ENCODE data around the gene CGB2. TPM values are rescaled to one million over a fixed set of nuclear protein-coding genes. Genes with fewer than 3 reads are reported as not detected.

Gene CGB2
- total and polyA plus RNA-seq, 9 of the 15 experiments (the other 6 are each of a cell fraction or from before 2014, with no cell fraction given), result 0.22 TPM; not detected in 8

DNA sequence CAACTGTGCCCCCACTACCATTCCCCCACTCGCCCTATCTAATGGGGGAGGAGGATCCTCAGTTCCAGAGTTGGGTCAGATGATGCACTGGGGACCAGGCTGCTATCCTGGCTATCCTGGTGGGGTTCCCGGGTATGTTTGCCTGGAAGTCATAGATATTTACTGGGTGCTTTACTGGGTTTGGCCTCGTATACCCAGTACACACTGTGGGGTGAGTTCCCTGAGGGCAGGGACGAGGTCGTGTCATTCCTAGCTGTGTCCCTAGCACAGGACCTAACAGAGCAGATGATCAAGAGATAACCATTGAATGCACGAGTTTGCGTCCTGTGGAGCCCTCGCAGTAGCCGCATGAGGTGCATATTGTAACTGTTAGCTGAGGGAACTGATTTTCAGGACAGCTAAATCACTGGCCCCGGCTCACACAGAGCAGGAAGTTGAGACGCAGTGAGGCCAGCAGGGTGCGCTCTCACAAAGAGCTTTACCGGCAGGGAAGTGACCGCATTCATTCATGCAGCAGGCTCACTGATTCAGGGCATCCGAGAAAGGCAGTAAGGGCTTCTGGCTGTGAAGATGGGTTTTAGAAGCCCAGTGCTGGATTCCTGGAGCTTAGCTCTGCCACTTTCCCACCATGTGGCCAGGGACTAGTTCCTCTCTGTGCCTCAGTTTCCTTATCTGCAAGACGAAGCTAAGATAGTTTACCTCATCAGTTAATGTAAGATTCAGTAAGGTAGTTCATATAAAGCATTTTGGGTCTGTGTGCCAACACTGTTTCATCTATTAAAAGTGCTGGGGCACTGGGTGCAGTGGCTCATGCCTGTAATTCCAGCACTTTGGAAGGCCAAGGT lies 32.0 kb upstream of the CGB2 start:
- H3K36me3 ChIP-seq (ENCODE audit: control insufficient read depth, insufficient read depth, low read length), result peaks cover 75% of the 10 kb centered on the region
- WGBS (ENCODE audit: insufficient coverage, low coverage, missing lambda C conversion rate), result 68% methylated on average over 16 of the region's 16 CpGs
- in situ Hi-C loops (cut with MboI), result no loop called here
- H3K4me1 ChIP-seq (replicated peaks in 1 of 2; ENCODE audit: control insufficient read depth in 2 of 2, insufficient read depth in 2 of 2, low read length in 2 of 2), result peaks cover 0 to 8% of the 10 kb centered on the region in 2 experiments; a peak in 4 of 5 replicates
- H3K27ac ChIP-seq (ENCODE audit: extremely low read depth, low read depth, low read length), result no peak overlapping the region
- peaks cover 50% of the 10 kb centered on the region for H3K79me2 ChIP-seq (ENCODE audit: control insufficient read depth, insufficient read depth, low read length)
- no peak overlapping the region for H3K4me3 ChIP-seq
- ChIA-PET POLR2A (interaction anchor here (0.5 to 1.2 kb wide), 6 partner anchors 10 to 211 kb away, joined by 3 to 6 read pairs (median 3); partner anchors contain the start of gene NUCB1), CTCF (ENCODE audit: low intra/inter-chr PET ratio) (interaction anchor here (1.0 to 1.3 kb wide), 2 partner anchors 145 to 227 kb away, joined by 3 read pairs; no protein-coding TSS in a partner anchor)
- intact Hi-C loops (cut with micrococcal nuclease), result loop anchor here (2.0 to 10.0 kb wide), 3 partner anchors 75 to 225 kb away; partner anchors contain the start of genes HRC and TRPM4
- H2AFZ ChIP-seq (ENCODE audit: low read depth, low read length), result no peak overlapping the region
- no peaks in the 10 kb centered on the region for H3K27me3 ChIP-seq (ENCODE audit: control insufficient read depth in 2 of 2, insufficient read depth in 2 of 2, low read length in 2 of 2)
- FAIRE-seq, result peak; percentile 80
- no TSS peak for BruUV-seq (replicated peaks)
- H3K9ac ChIP-seq (ENCODE audit: insufficient read depth in 1 of 2, low read depth in 2 of 2, low read length in 2 of 2), result no peak overlapping the region
- H3K9me1 ChIP-seq (ENCODE audit: control insufficient read depth, insufficient read depth, low read length), result no peaks in the 10 kb centered on the region
- H3K4me2 ChIP-seq (ENCODE audit: insufficient read depth, low read length), result no peak overlapping the region
- DNase-seq (ENCODE audit: extremely low read depth in 1 of 4, low spot score in 3 of 4), result peak; percentile 40 to 74 (median 58)
- 0 out of 2 replicates have a peak, but pooled peaks cover 5% of the 10 kb centered on the region for H4K20me1 ChIP-seq (replicated peaks; ENCODE audit: control insufficient read depth, insufficient read depth, low read length)
- ATAC-seq, result peak; percentile 87
- no peaks in the 10 kb centered on the region for H3K9me3 ChIP-seq (replicated peaks; ENCODE audit: control insufficient read depth, insufficient read depth, low read depth, low read length)
- TF ChIP-seq MYNN (IDR thresholded peaks at IDR 0.05) (peak; percentile 28; the same call in 1 of the 2 replicates), MYNN (CRISPR knock-in tag; IDR thresholded peaks at IDR 0.05) (no peak), NELFE (IDR thresholded peaks at IDR 0.05; ENCODE audit: insufficient read depth, insufficient read length) (no peak), ERF (CRISPR knock-in tag; IDR thresholded peaks at IDR 0.05) (no peak), BCOR (IDR thresholded peaks at IDR 0.05) (peak; percentile 45; the same call in 1 of the 2 replicates), KDM1A (IDR thresholded peaks at IDR 0.05) (peak in 1 of 2 experiments; percentile 60; a peak in 2 of 4 replicates), ETV5 (CRISPR knock-in tag; IDR thresholded peaks at IDR 0.05; ENCODE audit: low read depth) (0 out of 2 replicates have a peak, but pooled peaks have one; percentile 58), CREM (IDR thresholded peaks at IDR 0.05; ENCODE audit: low read depth) (0 out of 2 replicates have a peak, but pooled peaks have one; percentile 12), ZNF24 (IDR thresholded peaks at IDR 0.05) (peak; percentile 97), ZBTB1 (CRISPR knock-in tag; IDR thresholded peaks at IDR 0.05; ENCODE audit: borderline replicate concordance, low read depth) (no peak), RCOR1 (IDR thresholded peaks at IDR 0.05; ENCODE audit: borderline replicate concordance in 1 of 2, low read depth in 2 of 2, low read length in 2 of 2) (peak; percentile 46 to 71; a peak in 2 of 4 replicates), PHF21A (IDR thresholded peaks at IDR 0.05; ENCODE audit: borderline replicate concordance, low read depth) (peak; percentile 69; the same call in 1 of the 2 replicates), RAD21 (CRISPR knock-in tag; conservative IDR thresholded peaks at IDR 0.05 in 1 of 2, IDR thresholded peaks at IDR 0.05 in 1 of 2) (peak in 1 of 2 experiments; percentile 61; a peak in 2 of 4 replicates)
- TF ChIP-seq, protein P1, sequence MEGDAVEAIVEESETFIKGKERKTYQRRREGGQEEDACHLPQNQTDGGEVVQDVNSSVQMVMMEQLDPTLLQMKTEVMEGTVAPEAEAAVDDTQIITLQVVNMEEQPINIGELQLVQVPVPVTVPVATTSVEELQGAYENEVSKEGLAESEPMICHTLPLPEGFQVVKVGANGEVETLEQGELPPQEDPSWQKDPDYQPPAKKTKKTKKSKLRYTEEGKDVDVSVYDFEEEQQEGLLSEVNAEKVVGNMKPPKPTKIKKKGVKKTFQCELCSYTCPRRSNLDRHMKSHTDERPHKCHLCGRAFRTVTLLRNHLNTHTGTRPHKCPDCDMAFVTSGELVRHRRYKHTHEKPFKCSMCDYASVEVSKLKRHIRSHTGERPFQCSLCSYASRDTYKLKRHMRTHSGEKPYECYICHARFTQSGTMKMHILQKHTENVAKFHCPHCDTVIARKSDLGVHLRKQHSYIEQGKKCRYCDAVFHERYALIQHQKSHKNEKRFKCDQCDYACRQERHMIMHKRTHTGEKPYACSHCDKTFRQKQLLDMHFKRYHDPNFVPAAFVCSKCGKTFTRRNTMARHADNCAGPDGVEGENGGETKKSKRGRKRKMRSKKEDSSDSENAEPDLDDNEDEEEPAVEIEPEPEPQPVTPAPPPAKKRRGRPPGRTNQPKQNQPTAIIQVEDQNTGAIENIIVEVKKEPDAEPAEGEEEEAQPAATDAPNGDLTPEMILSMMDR (IDR thresholded peaks at IDR 0.05 in 2 of 3, conservative IDR thresholded peaks at IDR 0.05 in 1 of 3; ENCODE audit: insufficient read depth in 2 of 3, low read depth in 1 of 3, low read length in 3 of 3), result peak; percentile 72 to 84 (median 73)
- TF ChIP-seq, protein P2, sequence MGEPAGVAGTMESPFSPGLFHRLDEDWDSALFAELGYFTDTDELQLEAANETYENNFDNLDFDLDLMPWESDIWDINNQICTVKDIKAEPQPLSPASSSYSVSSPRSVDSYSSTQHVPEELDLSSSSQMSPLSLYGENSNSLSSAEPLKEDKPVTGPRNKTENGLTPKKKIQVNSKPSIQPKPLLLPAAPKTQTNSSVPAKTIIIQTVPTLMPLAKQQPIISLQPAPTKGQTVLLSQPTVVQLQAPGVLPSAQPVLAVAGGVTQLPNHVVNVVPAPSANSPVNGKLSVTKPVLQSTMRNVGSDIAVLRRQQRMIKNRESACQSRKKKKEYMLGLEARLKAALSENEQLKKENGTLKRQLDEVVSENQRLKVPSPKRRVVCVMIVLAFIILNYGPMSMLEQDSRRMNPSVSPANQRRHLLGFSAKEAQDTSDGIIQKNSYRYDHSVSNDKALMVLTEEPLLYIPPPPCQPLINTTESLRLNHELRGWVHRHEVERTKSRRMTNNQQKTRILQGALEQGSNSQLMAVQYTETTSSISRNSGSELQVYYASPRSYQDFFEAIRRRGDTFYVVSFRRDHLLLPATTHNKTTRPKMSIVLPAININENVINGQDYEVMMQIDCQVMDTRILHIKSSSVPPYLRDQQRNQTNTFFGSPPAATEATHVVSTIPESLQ (CRISPR knock-in tag; IDR thresholded peaks at IDR 0.05), result no peak
- TF ChIP-seq, protein P3, sequence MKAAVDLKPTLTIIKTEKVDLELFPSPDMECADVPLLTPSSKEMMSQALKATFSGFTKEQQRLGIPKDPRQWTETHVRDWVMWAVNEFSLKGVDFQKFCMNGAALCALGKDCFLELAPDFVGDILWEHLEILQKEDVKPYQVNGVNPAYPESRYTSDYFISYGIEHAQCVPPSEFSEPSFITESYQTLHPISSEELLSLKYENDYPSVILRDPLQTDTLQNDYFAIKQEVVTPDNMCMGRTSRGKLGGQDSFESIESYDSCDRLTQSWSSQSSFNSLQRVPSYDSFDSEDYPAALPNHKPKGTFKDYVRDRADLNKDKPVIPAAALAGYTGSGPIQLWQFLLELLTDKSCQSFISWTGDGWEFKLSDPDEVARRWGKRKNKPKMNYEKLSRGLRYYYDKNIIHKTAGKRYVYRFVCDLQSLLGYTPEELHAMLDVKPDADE (conservative IDR thresholded peaks at IDR 0.05; ENCODE audit: control insufficient read depth, low read depth, low read length), result 0 out of 2 replicates have a peak, but pooled peaks have one; percentile 27

Measured in K562 (cell line).